Memory B cell (primary cell): ENCODE results near the gene ID3.
"Not testable (repeated sequence)": the region's sequence is repeated elsewhere in the genome, so short reads cannot be mapped to it uniquely, and the experiment has no call there.

ENCODE experiments used
- ATAC-seq: fragments of 150-1000 bp; cut with Tn5 transposase; 2 replicates; pipeline ENCODE4 v1.10.0; 2021; ENCODE audit warnings: low read depth, mild to moderate bottlenecking, moderate library complexity
- DNase-seq, 2 donors: peaks; one replicate each; pipeline ENCODE4 v3.0.0; 2022; ENCODE audit warnings: low spot score in 2 of 2
- H3K27ac Mint-ChIP-seq: one replicate; pipeline ENCODE4 v1.8.0; 2022; ENCODE audit warnings: mild to moderate bottlenecking, moderate library complexity, mixed read lengths
- H3K27me3 Mint-ChIP-seq: one replicate; pipeline ENCODE4 v1.8.0; 2022; ENCODE audit warnings: mixed read lengths
- H3K36me3 Mint-ChIP-seq: one replicate; pipeline ENCODE4 v1.8.0; 2022; ENCODE audit warnings: mild to moderate bottlenecking, mixed read lengths
- H3K4me1 Mint-ChIP-seq: one replicate; pipeline ENCODE4 v1.8.0; 2022; ENCODE audit warnings: mixed read lengths
- H3K4me3 Mint-ChIP-seq: one replicate; pipeline ENCODE4 v1.8.0; 2022; ENCODE audit warnings: mild to moderate bottlenecking, moderate library complexity, mixed read lengths
- H3K9me3 Mint-ChIP-seq: one replicate; pipeline ENCODE4 v1.8.0; 2022; ENCODE audit warnings: mixed read lengths

Gene ID3

DNA sequence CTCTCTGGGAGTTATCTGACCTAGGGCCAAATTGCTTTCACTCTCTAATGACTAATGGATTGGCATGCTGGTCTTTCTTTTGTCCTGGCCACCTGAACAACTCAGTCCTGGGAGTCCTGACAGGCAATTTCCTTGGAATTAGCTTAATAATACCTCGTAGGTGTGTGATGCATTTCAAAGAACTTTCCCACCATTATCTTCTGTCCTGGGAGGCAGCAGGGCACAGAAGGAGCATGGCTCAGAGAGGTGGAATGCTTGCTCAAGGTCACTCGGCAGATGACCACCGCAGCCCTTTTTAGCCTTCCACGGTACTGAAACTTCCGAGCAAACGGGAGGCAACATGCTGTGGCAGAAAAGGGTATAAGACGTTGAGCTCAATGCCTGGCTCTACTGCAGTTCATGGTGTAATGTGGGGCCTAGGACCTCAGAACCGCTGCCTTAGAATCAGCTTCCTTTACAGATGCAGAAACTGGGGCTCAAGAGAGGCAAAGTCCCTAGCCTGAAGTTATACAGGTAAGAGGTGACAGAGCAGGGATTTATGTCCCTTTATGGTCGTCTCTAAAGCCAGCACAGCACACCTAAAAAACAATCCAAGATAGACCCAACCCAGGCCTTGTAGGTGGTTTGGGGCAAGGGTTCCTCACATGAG, 3.2 kb downstream of the ID3 start:
- no peak for ATAC-seq
- DNase-seq, result no peak
- Mint-ChIP-seq H3K4me3 (peak overlapping the region; percentile 97), H3K4me1 (peaks cover 46% of the 10 kb centered on the region), H3K27me3 (no peaks in the 10 kb centered on the region), H3K9me3 (no peaks in the 10 kb centered on the region), H3K27ac (peak overlapping the region; percentile 89), H3K36me3 (peaks cover 7% of the 10 kb centered on the region)

DNA sequence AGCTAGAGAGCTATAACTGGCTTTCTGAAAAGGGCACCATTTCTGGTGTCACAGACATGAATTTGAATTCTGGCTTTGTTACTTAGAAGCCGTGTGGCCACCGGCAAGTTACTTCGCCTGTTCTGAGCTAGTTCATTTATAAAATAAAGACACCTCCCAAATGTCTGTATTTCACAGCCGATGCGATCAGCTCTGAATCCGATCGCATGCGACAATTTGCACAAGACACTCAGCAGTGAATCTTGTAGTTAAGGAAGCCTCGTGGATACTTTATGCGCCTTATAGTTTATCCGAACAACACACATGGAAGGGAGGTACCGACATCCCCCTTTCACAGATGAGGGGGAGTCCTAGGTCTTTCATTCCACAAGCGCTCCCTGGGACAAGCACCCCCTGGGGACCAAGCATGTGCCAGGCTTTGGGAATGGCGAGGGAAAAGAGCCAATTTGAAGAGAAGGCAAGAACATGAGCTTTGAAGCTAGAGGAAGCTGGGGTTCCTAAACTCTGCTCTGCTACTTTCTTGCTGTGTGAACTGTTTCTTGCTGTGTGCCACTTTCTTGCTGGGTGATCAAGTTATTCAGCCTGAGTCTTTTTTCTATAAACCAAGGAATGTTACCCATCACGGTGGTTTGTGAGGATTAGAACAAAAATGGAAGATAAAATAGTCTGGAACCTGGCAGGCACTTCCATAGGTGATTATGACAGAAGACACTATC, 3.9 kb downstream of the ID3 start:
- Mint-ChIP-seq H3K27ac (peak overlapping the region; percentile 89), H3K4me3 (peak overlapping the region; percentile 97), H3K4me1 (peaks cover 41% of the 10 kb centered on the region), H3K27me3 (no peaks in the 10 kb centered on the region), H3K9me3 (no peaks in the 10 kb centered on the region), H3K36me3 (peaks cover 7% of the 10 kb centered on the region)
- ATAC-seq (peak; percentile 5), DNase-seq (no peak)

DNA sequence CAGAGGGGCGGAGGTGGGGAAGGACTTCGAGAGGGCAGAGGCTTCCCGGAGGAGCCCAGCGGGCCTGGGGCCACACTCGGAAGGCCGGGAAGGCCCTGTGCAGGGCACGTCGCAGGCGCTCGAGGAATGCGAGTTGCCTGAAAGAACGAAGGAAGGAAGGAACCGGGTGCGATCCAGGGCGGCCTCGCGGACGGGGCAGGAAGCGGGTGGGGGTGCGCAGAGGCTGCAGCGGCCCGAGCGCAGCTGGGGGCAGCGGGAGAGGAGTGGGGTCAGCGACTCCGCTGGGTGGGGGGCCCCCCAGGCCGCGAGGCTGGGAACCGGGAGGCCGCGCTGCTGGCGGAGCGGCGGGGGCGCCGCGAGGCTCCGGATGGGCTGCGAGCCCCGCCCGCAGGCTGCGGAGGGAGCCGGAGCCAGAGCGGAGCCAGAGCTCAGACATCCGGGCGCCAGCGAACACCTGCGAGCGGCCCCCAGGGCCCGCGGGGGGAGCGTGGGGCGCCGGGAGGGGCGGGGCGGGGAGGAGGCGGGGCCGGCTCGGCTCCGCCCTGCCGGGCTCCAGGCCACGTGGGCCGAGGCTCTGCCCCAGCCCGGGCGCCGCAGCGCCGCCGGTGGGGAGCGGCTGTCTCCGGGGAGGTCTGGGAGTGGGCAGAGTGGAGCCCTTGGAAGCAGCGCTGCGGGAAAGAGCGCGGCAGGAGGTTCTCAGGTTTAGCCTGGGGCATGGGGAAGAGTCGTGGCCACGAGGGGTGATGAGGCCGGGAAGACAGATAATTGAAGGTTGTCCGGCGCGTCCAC, 4.6 kb downstream of the ID3 start:
- peak; percentile 76 to 79 for DNase-seq
- Mint-ChIP-seq H3K4me1 (peaks cover 37% of the 10 kb centered on the region), H3K36me3 (peaks cover 7% of the 10 kb centered on the region), H3K9me3 (no peaks in the 10 kb centered on the region), H3K27ac (peak overlapping the region; percentile 97), H3K4me3 (peak overlapping the region; percentile 97), H3K27me3 (no peaks in the 10 kb centered on the region)
- ATAC-seq, result peak; percentile 70

DNA sequence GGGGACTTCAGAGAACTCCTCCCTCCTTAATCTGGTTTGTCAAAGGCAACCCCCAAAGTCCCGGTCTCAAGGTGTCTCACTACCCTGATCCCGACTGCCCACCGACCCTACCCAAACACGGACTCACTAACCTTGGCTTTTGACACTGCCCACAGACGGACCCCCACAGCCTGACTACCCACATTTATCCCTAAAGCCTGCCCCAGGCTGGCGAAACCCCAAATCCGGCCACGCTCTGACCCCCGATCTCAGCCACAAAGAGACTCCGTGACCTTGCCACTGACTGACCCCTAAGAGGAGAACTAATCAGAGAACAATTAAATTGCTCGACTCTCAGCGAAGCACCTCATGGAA, 5.2 kb downstream of the ID3 start:
- Mint-ChIP-seq H3K4me3 (peak overlapping the region; percentile 94), H3K36me3 (peaks cover 7% of the 10 kb centered on the region), H3K27me3 (no peaks in the 10 kb centered on the region), H3K9me3 (no peaks in the 10 kb centered on the region), H3K27ac (peak overlapping the region; percentile 97), H3K4me1 (peaks cover 39% of the 10 kb centered on the region)
- DNase-seq (no peak), ATAC-seq (peak; percentile 1)

DNA sequence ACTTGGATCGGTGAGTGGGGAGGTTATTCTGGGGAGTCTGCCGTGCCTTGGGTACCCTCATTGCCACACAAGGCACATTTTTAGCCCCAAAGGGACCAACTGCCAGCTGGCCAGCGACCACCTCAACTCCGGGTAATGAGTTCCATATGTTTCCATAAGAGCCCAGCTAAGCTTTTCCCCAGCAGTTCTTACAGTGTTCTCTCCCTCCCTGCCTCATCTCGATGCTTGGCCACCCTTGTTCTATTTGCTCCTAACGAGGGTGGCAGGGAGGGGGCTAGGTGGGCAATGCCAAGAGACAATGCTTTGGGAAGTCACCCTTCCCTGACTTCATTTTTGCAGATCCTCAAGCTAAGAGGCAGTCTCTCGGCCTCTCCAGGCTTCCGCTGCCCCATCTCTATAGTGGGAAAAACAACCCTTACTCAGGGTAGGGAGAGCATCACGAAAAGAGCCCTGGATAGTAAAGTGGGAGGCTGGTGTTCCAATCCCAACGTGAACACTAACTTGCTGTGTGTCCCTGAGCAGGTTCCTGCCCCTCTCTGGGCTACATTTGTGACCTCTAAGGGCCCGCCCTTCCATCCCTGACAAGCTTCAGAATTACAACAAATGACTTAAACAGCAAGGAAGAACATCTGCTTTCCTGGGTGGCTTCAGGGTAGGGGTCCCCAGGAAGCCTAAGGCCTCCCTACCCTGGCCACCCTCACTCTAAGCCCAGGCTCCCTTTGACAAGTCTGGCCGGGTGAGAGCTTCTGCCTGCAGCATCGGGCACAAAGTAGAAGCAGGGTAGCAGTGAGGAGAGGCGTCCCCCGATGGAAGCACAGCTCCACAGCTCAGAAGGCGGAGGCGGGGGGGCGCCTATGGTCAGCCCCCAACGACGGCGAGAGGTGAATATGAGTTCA, 5.8 kb downstream of the ID3 start:
- H3K27ac Mint-ChIP-seq, result peak overlapping the region; percentile 97
- no peaks in the 10 kb centered on the region for H3K27me3 Mint-ChIP-seq
- ATAC-seq, result no peak
- H3K4me3 Mint-ChIP-seq, result peak overlapping the region; percentile 94
- H3K9me3 Mint-ChIP-seq, result no peaks in the 10 kb centered on the region
- no peak for DNase-seq
- H3K4me1 Mint-ChIP-seq, result peaks cover 45% of the 10 kb centered on the region
- H3K36me3 Mint-ChIP-seq, result peaks cover 4% of the 10 kb centered on the region

DNA sequence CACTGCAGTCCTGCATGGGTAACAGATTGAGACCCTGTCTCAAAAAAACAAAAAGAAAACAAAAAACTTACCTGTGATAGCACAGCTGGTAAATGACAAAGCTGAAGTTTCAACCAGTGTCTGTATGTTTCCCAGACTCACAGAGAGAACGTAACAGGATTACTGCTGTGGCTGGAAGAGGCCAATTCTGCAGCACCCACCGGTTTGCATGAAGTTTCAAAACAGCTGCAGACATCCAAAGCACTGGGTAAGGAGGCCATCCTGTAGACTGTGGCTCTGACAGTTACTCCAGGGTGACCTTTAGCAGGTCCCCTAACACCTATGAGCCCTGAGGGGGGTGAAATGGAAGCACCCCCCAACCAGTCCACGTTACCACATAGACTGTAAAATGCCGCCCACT, 7.5 kb downstream of the ID3 start:
- no peaks in the 10 kb centered on the region for H3K9me3 Mint-ChIP-seq
- no peak overlapping the region for H3K27ac Mint-ChIP-seq
- no peak for DNase-seq
- no peaks in the 10 kb centered on the region for H3K27me3 Mint-ChIP-seq
- ATAC-seq, result no peak
- H3K36me3 Mint-ChIP-seq, result no peaks in the 10 kb centered on the region
- H3K4me3 Mint-ChIP-seq, result no peak overlapping the region
- H3K4me1 Mint-ChIP-seq, result peaks cover 36% of the 10 kb centered on the region

DNA sequence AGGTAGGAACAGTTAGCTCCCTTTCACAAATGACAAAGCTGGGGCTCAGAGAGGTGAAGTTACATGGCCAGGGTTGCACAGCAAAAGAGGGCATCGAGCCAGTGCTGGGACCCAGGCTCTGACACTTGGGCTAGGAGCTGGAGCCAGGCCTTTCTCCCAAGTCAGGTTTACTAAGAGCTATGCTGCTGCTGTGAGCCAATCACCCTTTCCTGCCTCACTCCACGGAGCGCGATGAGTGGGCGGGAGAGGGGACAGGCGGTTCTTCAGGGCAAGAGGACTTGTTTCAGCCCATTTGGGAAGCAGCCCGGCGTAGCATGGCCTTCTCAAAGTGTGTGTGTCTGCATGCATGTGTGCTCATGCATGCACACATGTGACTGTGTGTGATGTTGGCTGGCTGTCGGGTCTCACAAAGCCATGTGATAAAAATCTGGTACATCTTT, 10.6 kb downstream of the ID3 start:
- Mint-ChIP-seq H3K27ac (peak overlapping the region; percentile 73), H3K27me3 (no peaks in the 10 kb centered on the region), H3K4me1 (peaks cover 19% of the 10 kb centered on the region), H3K36me3 (no peaks in the 10 kb centered on the region), H3K4me3 (no peak overlapping the region), H3K9me3 (no peaks in the 10 kb centered on the region)
- ATAC-seq, result peak; percentile 87
- DNase-seq, result no peak

DNA sequence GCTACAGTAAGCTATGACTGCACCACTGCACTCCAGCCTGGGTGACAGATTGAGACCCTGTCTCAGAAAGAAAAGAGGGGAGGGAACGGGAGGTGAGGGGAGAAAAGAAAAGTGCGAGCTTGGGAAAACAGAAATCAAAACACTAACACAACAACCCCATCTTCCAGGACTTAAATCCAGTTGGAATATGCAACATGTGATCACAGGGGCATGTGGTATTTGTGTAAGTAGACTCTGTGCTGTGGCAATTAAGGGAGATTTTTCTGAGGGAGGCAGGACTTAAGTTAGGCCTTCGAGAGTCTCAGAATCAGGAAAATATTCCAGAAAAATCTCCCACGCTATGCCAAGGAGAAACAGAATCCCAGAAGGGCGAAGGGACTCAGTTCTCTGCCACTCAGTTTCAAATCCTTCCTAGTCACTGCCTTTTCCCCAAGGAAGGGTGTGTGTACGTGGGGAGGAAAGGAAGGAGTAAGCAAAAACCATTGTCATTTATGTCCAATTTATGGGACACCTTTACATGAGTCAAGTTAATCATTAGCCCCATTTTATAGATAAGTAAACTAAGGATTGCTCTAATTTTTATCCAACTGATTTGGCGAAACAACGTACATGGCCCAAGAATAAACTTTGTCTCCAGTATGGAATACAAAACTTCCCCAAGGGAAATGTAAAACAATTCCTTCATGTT, 12.3 kb downstream of the ID3 start:
- peaks cover 18% of the 10 kb centered on the region for H3K4me1 Mint-ChIP-seq
- H3K27ac Mint-ChIP-seq, result no peak overlapping the region
- H3K9me3 Mint-ChIP-seq, result no peaks in the 10 kb centered on the region
- H3K27me3 Mint-ChIP-seq, result no peaks in the 10 kb centered on the region
- no peak overlapping the region for H3K4me3 Mint-ChIP-seq
- H3K36me3 Mint-ChIP-seq, result no peaks in the 10 kb centered on the region
- no peak for ATAC-seq
- DNase-seq, result no peak

DNA sequence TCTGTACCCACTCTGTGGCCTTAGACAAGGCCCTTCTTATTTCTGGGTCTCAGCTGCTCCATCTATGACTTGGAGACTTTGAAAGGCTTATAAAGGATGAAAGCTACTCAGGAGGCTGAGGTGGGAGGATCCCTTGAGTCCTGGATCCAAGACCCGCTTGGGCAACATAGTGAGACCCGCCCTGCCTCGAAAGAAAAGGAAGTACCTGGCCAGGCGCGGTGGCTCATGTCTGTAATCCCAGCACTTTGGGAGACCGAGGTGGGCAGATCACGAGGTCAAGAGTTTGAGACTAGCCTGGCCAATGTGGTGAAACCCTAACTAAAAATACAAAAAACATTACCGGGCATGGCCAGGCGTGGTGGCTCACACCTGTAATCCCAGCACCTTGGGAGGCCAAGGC, 13.4 kb downstream of the ID3 start:
- H3K9me3 Mint-ChIP-seq, result no peaks in the 10 kb centered on the region
- H3K36me3 Mint-ChIP-seq, result no peaks in the 10 kb centered on the region
- no peak overlapping the region for H3K4me3 Mint-ChIP-seq
- no peak for ATAC-seq
- H3K27me3 Mint-ChIP-seq, result no peaks in the 10 kb centered on the region
- peaks cover 17% of the 10 kb centered on the region for H3K4me1 Mint-ChIP-seq
- no peak for DNase-seq
- H3K27ac Mint-ChIP-seq, result no peak overlapping the region

DNA sequence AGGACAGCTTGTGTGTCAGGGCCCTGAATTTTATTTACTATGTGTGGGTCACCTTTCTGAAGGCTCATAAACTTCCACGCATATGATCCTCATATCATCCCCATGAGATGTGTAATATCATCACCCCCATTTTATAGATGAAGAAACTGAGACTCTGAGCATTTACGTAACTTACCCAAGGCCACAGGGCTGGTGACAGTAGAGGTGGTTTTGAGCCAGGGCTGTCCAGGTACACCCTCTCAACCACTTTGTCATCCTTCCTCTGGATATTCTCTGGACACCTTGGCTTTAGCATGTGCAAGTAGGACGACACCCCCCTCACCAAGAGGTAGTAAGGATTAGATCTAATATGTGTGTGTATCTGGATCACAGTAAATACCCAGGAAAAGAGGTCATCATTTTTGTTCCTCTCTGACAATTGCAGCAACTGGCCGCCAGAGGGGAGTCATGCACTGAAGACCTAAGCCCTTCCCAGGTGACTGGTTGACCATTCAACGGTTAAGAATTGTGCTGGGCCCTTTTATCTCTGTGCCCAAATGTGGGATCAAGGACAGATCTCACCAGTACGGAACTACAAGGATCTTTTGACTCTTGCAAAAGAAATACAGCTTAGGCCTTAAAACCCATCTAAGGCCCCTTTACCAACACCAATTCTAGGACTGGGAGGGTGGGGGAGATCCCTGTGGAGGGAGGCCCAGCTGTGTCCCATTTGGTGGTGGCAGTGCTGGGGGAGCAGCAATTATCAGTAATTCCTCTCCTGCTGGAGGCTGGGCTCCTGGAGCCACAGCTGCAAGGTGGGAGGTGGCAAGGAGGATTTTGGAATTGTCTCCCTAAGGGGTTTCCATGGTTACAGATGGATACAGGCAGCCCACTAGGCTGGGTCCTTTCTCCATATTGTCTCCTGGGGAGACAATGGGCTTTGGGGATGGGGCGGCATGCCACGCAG, 14.6 kb downstream of the ID3 start:
- peak; percentile 66 to 67 for DNase-seq

DNA sequence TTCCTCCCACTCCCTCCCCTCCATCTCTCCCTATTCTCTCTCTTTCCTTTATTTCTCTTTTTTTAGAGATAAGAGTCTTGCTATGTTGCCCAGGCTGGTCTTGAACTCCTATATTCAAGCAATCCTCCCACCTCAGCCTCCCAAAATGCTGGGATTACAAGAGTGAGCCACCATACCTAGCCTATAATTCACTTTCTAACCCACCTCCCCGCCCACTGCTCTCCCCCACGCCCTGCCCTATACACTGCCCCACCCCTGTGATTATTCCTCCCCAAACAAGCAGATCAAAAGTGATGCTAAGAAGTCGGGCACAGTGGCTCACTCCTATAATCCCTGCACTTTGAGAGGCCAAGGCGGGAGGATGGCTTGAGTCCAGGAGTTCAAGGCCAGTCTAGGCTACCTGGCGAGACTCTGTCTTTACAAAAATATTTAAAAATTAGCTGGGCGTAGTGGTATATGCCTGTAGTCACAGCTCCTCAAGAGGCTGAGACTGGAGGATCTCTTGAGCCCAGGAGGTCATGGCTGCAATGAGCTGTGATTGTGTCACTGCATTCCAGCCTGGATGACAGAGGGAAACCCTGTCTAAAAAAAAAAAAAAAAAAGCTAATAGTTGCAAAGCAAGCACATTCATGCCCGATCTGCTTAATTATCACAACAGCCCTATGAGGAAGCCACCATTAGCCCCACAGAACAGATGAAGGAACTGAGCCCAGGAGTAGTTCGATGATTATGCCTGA, 15.4 kb downstream of the ID3 start:
- Mint-ChIP-seq H3K27me3 (no peaks in the 10 kb centered on the region), H3K9me3 (no peaks in the 10 kb centered on the region), H3K36me3 (no peaks in the 10 kb centered on the region), H3K4me1 (peaks cover 21% of the 10 kb centered on the region), H3K4me3 (no peak overlapping the region), H3K27ac (no peak overlapping the region)
- DNase-seq (no peak), ATAC-seq (no peak)

More for the DNA sequence above, 14.6 kb downstream of the ID3 start:
- no peak for ATAC-seq
- Mint-ChIP-seq H3K4me3 (no peak overlapping the region), H3K4me1 (peaks cover 21% of the 10 kb centered on the region), H3K27me3 (no peaks in the 10 kb centered on the region), H3K36me3 (no peaks in the 10 kb centered on the region), H3K9me3 (no peaks in the 10 kb centered on the region), H3K27ac (peak overlapping the region; percentile 63)

DNA sequence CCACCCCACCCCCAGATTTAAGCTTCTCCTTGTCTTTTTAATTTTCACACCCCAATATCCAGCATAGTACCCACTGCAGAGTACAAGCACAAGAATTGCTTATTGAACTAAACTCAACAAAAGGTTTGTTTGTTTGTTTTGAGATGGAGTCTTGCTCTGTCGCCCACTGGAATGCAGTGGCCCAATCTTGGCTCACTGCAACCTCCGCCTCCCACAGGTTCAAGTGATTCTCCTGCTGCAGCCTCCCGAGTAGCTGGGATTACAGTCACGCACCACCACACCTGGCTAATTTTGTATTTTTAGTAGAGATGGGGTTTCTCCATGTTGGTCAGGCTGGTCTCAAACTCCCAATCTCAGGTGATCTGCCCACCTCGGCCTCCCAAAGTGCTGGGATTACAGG, 16.4 kb downstream of the ID3 start:
- not testable (repeated sequence) for H3K4me3 Mint-ChIP-seq, H3K27ac Mint-ChIP-seq, DNase-seq, H3K36me3 Mint-ChIP-seq, ATAC-seq, H3K27me3 Mint-ChIP-seq, H3K9me3 Mint-ChIP-seq
- H3K4me1 Mint-ChIP-seq, result peaks cover 16% of the 10 kb centered on the region
